ENCODE results near the gene RPL18A. TPM values are rescaled to one million over a fixed set of nuclear protein-coding genes. Genes with fewer than 3 reads are reported as not detected.

RPL18A gene
- total and polyA plus RNA-seq, 10 of the 15 experiments (the other 5 are each of a cell fraction or from before 2014, with no cell fraction given) = 1,181 to 3,774 (median 2,300) TPM

GRCh38 chr19:17862711-17863519, 3.2 kb downstream of the RPL18A start (continued):
- TF ChIP-seq ZBTB33 (IDR thresholded peaks at IDR 0.05) = no peak
- no peak for TF ChIP-seq E2F8 (IDR thresholded peaks at IDR 0.05; ENCODE audit: low read depth, partially characterized antibody)
- TF ChIP-seq KAT2A (conservative IDR thresholded peaks at IDR 0.05; ENCODE audit: control insufficient read depth, low read depth, low read length) = no peak
- peak; percentile 56; the same call in 1 of the 2 replicates for TF ChIP-seq PAX5 (IDR thresholded peaks at IDR 0.05; ENCODE audit: borderline replicate concordance, low read depth, low read length)
- TF ChIP-seq HDAC2 (IDR thresholded peaks at IDR 0.05) = no peak
- no peak for TF ChIP-seq MYC (IDR thresholded peaks at IDR 0.05; ENCODE audit: insufficient read depth, insufficient read length, insufficient replicate concordance, low read length, severe bottlenecking)
- TF ChIP-seq TCF12 (IDR thresholded peaks at IDR 0.05; ENCODE audit: low read depth, low read length) = no peak
- TF ChIP-seq TAF1 (IDR thresholded peaks at IDR 0.05; ENCODE audit: borderline replicate concordance, low read depth, low read length) = no peak
